CD14-positive monocyte (primary cell): ENCODE data around the gene SMAD6. TPM values are rescaled to one million over a fixed set of nuclear protein-coding genes. Genes with fewer than 3 reads are reported as not detected.
A peak's percentile ranks its signal among the peaks of the same experiment; 100 is the strongest.

Experiments
- DNase-seq, 3 donors: peaks; one replicate each; pipeline ENCODE4 v3.0.0-alpha.2; 2011 to 2022
- H2AFZ ChIP-seq: 2 replicates; pipeline ENCODE4 v1.6.0; 2012; ENCODE audit warnings: mild to moderate bottlenecking, low read depth, low read length, inconsistent platforms; ENCODE audit not compliant: insufficient read depth, poor library complexity, severe bottlenecking
- H3K27ac ChIP-seq, 2 donors: 1 replicate in 1 of 2; 2 replicates in 1 of 2; pipeline ENCODE4 v1.5.1; 2012 to 2013; ENCODE audit warnings: low read length in 2 of 2, control low read depth in 1 of 2, inconsistent platforms in 1 of 2, low read depth in 1 of 2, mild to moderate bottlenecking in 1 of 2
- H3K27me3 ChIP-seq, 2 donors: one replicate each; pipeline versions ENCODE4 v1.6.0 to v1.6.1; 2011 to 2013; ENCODE audit warnings: low read length in 2 of 2; ENCODE audit not compliant: control insufficient read depth in 2 of 2, insufficient read depth in 2 of 2
- H3K36me3 ChIP-seq, 2 donors: replicated peaks in 1 of 2; 1 replicate in 1 of 2; 2 replicates in 1 of 2; pipeline versions ENCODE4 v1.5.1 to v1.6.1; 2012 to 2013; ENCODE audit warnings: low read length in 2 of 2, control low read depth in 1 of 2, inconsistent platforms in 1 of 2, mild to moderate bottlenecking in 1 of 2; ENCODE audit not compliant: insufficient read depth in 2 of 2, control insufficient read depth in 1 of 2
- H3K4me1 ChIP-seq, 2 donors: 1 replicate in 1 of 2; 2 replicates in 1 of 2; pipeline versions ENCODE4 v1.5.1 to v1.6.1; 2012 to 2013; ENCODE audit warnings: low read length in 2 of 2, control low read depth in 1 of 2, inconsistent platforms in 1 of 2, mild to moderate bottlenecking in 1 of 2, moderate library complexity in 1 of 2; ENCODE audit not compliant: insufficient read depth in 2 of 2, control insufficient read depth in 1 of 2
- H3K4me2 ChIP-seq: replicated peaks from 2 replicates; pipeline ENCODE3; 2012; ENCODE audit warnings: low read length, moderate library complexity, mild to moderate bottlenecking; ENCODE audit not compliant: poor library complexity, severe bottlenecking; ENCODE audit errors: extremely low read depth
- H3K4me3 ChIP-seq, 3 experiments: fragments of 200-600 bp in 1 of 3; sonication (generic) in 1 of 3; replicated peaks in 1 of 3; 1 replicate in 2 of 3; 2 replicates in 1 of 3; pipeline ENCODE4 v1.5.1; 2011 to 2013; ENCODE audit warnings: low read length in 3 of 3, mild to moderate bottlenecking in 3 of 3, control low read depth in 2 of 3, low read depth in 2 of 3, inconsistent platforms in 1 of 3, moderate library complexity in 1 of 3
- H3K79me2 ChIP-seq: 2 replicates; pipeline ENCODE4 v1.6.0; 2012; ENCODE audit warnings: mild to moderate bottlenecking, control low read depth, inconsistent platforms, low read length, moderate library complexity; ENCODE audit not compliant: insufficient read depth
- H3K9ac ChIP-seq: 2 replicates; pipeline ENCODE4 v1.6.0; 2017; ENCODE audit warnings: low read length, mild to moderate bottlenecking; ENCODE audit not compliant: insufficient read depth, poor library complexity, severe bottlenecking
- H3K9me3 ChIP-seq, 2 donors: replicated peaks in 1 of 2; 1 replicate in 1 of 2; 2 replicates in 1 of 2; pipeline versions ENCODE4 v1.5.1 to v1.6.1; 2012 to 2013; ENCODE audit warnings: low read length in 2 of 2, control low read depth in 1 of 2; ENCODE audit not compliant: control insufficient read depth in 1 of 2, insufficient read depth in 1 of 2
- H4K20me1 ChIP-seq: 2 replicates; pipeline ENCODE4 v1.6.0; 2012; ENCODE audit warnings: mild to moderate bottlenecking, low read length, control low read depth, moderate library complexity; ENCODE audit not compliant: insufficient read depth
- H3K27ac Mint-ChIP-seq, 7 donors: one replicate each; pipeline ENCODE4 v1.8.0; 2020; ENCODE audit warnings: mild to moderate bottlenecking in 7 of 7, mixed read lengths in 7 of 7, moderate library complexity in 6 of 7, inconsistent platforms in 2 of 7
- H3K27me3 Mint-ChIP-seq, 3 donors: one replicate each; pipeline ENCODE4 v1.8.0; 2021 to 2022; ENCODE audit warnings: low read depth in 3 of 3, mild to moderate bottlenecking in 3 of 3, mixed read lengths in 3 of 3, moderate library complexity in 3 of 3, inconsistent platforms in 1 of 3
- H3K36me3 Mint-ChIP-seq, 2 donors: one replicate each; pipeline ENCODE4 v1.8.0; 2020; ENCODE audit warnings: mixed read lengths in 2 of 2, inconsistent platforms in 1 of 2, mild to moderate bottlenecking in 1 of 2
- H3K4me1 Mint-ChIP-seq: one replicate; pipeline ENCODE4 v1.8.0; 2020; ENCODE audit warnings: mild to moderate bottlenecking, mixed read lengths
- H3K4me3 Mint-ChIP-seq, 2 donors: one replicate each; pipeline ENCODE4 v1.8.0; 2020; ENCODE audit warnings: mild to moderate bottlenecking in 2 of 2, mixed read lengths in 2 of 2, moderate library complexity in 1 of 2
- H3K9me3 Mint-ChIP-seq, 7 donors: one replicate each; pipeline ENCODE4 v1.8.0; 2020 to 2022; ENCODE audit warnings: mixed read lengths in 7 of 7, mild to moderate bottlenecking in 6 of 7, moderate library complexity in 6 of 7, inconsistent platforms in 2 of 7
- WGBS: methylation state at CpG from one replicate; pipeline ENCODE4 v1.1.5; 2013; ENCODE audit warnings: missing lambda C conversion rate; ENCODE audit not compliant: insufficient coverage; 5-methylcytosine and 5-hydroxymethylcytosine counted together
- intact Hi-C, 2 donors: fragments of 100-400 bp; cut with micrococcal nuclease; formaldehyde crosslinking; loops; one replicate each; pipeline versions ENCODE4 v1.15.0 to v1.15.1; 2023
- polyA plus RNA-seq, 3 donors: library from polyadenylated mRNA; depleted of rRNA in 1 of 3; unstranded in 2 of 3; stranded (reverse) in 1 of 3; fragments of 300-500 nt in 2 of 3; fragments of >200 nt in 1 of 3; fragmentation: Illumina TruSeq in 2 of 3; gene quantifications; 1 replicate in 2 of 3; 2 replicates in 1 of 3; pipeline ENCODE4 v1.2.3, GENCODE V29; 2012 to 2021
- TF ChIP-seq, protein P1 (sequence below): fragments of 200-600 bp; IDR thresholded peaks from one replicate; pipeline ENCODE4 v1.8.0; 2022; ENCODE audit warnings: antibody characterized with exemption, mild to moderate bottlenecking

The SMAD6 gene
- polyA plus RNA-seq, 3 donors, result 0.31 TPM; not detected in 2

DNA sequence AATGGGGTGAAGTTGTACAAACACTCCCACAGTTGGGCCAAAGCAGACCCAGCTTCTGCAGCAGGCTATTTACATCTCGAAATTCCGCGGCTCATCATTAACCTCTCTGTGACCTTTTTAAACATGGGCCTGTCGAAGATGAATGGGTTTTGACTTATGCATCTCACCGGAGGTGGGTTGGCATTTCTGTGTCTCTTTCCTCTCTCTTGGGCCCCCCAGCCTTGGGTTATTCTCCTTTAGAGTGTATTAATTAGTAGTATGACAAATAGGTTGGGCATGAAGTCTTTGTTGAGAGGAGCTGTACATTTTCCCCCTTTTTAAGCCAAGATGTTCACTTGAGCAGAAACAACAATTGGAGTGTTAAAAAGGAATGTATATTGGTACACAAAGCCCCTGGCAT, 9.8 kb downstream of the SMAD6 start:
- Histone ChIP-seq H3K36me3 (no peaks in the 10 kb centered on the region), H3K79me2 (no peaks in the 10 kb centered on the region), H4K20me1 (no peaks in the 10 kb centered on the region), H3K9me3 (no peaks in the 10 kb centered on the region), H3K27ac (no peak overlapping the region), H3K4me2 (no peak overlapping the region), H3K4me1 (peaks cover 12 to 23% of the 10 kb centered on the region in 2 donors), H3K27me3 (no peaks in the 10 kb centered on the region), H3K4me3 (no peak overlapping the region), H2AFZ (no peak overlapping the region), H3K9ac (no peak overlapping the region)
- no peak overlapping the region for H3K4me3 Mint-ChIP-seq
- H3K27ac Mint-ChIP-seq, result no peak overlapping the region
- no peaks in the 10 kb centered on the region for H3K9me3 Mint-ChIP-seq
- no peak for DNase-seq
- 100% methylated on average over 3 of the region's 5 CpGs for WGBS
- H3K27me3 Mint-ChIP-seq, result peaks cover 3 to 4% (median 3%) of the 10 kb centered on the region in 3 donors
- intact Hi-C loops, result no loop called here
- TF ChIP-seq, protein P1, sequence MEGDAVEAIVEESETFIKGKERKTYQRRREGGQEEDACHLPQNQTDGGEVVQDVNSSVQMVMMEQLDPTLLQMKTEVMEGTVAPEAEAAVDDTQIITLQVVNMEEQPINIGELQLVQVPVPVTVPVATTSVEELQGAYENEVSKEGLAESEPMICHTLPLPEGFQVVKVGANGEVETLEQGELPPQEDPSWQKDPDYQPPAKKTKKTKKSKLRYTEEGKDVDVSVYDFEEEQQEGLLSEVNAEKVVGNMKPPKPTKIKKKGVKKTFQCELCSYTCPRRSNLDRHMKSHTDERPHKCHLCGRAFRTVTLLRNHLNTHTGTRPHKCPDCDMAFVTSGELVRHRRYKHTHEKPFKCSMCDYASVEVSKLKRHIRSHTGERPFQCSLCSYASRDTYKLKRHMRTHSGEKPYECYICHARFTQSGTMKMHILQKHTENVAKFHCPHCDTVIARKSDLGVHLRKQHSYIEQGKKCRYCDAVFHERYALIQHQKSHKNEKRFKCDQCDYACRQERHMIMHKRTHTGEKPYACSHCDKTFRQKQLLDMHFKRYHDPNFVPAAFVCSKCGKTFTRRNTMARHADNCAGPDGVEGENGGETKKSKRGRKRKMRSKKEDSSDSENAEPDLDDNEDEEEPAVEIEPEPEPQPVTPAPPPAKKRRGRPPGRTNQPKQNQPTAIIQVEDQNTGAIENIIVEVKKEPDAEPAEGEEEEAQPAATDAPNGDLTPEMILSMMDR, result no peak
- H3K4me1 Mint-ChIP-seq, result peaks cover 31% of the 10 kb centered on the region
- peaks cover 3 to 4% of the 10 kb centered on the region in 2 donors for H3K36me3 Mint-ChIP-seq

DNA sequence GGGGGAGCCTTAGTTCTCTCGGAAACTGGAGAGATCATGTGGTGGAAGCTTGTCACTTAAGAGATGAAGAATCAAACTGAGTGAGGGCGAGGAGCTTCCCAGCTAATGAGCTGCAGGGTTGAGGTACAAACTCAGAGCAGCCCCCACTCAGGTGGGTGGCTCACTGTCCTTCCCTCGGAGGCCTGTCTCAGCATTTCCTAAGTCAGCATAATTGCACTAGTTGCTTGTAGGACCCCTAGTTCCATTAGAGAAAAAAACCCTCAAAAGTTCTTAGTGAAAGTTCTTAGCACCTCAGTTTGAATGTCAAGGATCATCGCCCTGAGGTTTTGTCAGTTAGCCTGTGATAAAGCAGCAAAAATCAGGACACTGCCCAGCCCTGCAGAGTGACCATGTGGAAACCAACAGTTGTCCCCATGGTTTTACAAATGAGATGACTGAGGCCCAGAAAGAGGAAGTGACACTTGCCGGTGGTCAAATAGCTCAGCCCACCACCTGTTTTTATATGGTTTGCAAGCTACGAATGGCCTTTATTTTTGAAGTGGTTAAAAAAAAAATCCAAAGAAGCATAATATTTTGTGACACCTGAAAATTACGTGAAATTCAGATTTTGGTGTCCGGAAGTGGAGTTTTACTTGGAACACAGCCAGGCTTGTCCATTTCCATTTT, 11.9 kb downstream of the SMAD6 start:
- peaks cover 31% of the 10 kb centered on the region for H3K4me1 Mint-ChIP-seq
- no peak overlapping the region for H3K4me3 Mint-ChIP-seq

More for the DNA sequence above, 11.9 kb downstream of the SMAD6 start:
- H3K36me3 ChIP-seq, result no peaks in the 10 kb centered on the region
- H3K79me2 ChIP-seq, result no peaks in the 10 kb centered on the region
- Mint-ChIP-seq H3K9me3 (no peaks in the 10 kb centered on the region), H3K27me3 (peaks cover 1 to 3% (median 2%) of the 10 kb centered on the region in 3 donors), H3K27ac (no peak overlapping the region), H3K36me3 (peaks cover 8% of the 10 kb centered on the region in 2 donors)
- H3K27ac ChIP-seq, result no peak overlapping the region
- TF ChIP-seq, protein P1, result no peak
- peaks cover 12 to 23% of the 10 kb centered on the region in 2 donors for H3K4me1 ChIP-seq
- intact Hi-C loops, result no loop called here
- H3K9ac ChIP-seq, result no peak overlapping the region
- H3K4me2 ChIP-seq, result no peak overlapping the region
- H3K4me3 ChIP-seq, result no peak overlapping the region
- H4K20me1 ChIP-seq, result no peaks in the 10 kb centered on the region
- 98% methylated on average over 4 of the region's 8 CpGs for WGBS
- peak in 1 of 3 donors; percentile 18 for DNase-seq
- H2AFZ ChIP-seq, result no peak overlapping the region
- H3K27me3 ChIP-seq, result no peaks in the 10 kb centered on the region
- no peaks in the 10 kb centered on the region for H3K9me3 ChIP-seq
